Thymus (tissue), 11 donors: ENCODE measurements around the gene DBH. TPM values are rescaled to one million over a fixed set of nuclear protein-coding genes. Genes with fewer than 3 reads are reported as not detected.
A peak's percentile ranks its signal among the peaks of the same experiment; 100 is the strongest.

Experiments
- DNase-seq, 9 donors: peaks; one replicate each; pipeline ENCODE4 v3.0.0-alpha.2; 2013; ENCODE audit warnings: low spot score in 9 of 9, low read depth in 6 of 9, missing footprints in 1 of 9
- H3K27ac ChIP-seq, 2 donors: one replicate each; pipeline ENCODE4 v1.5.1; 2013; ENCODE audit warnings: control low read depth in 1 of 2, low read depth in 1 of 2, low read length in 1 of 2, mild to moderate bottlenecking in 1 of 2, moderate library complexity in 1 of 2
- H3K27me3 ChIP-seq, 2 donors: one replicate each; pipeline ENCODE4 v1.5.1; 2013; ENCODE audit warnings: low read length in 1 of 2; ENCODE audit not compliant: control insufficient read depth in 2 of 2, insufficient read depth in 1 of 2
- H3K36me3 ChIP-seq, 2 donors: one replicate each; pipeline ENCODE4 v1.5.1; 2013; ENCODE audit warnings: low read length in 1 of 2, mild to moderate bottlenecking in 1 of 2, moderate library complexity in 1 of 2; ENCODE audit not compliant: control insufficient read depth in 2 of 2, insufficient read depth in 2 of 2
- H3K4me1 ChIP-seq, 2 donors: one replicate each; pipeline ENCODE4 v1.5.1; 2013; ENCODE audit warnings: low read length in 2 of 2; ENCODE audit not compliant: control insufficient read depth in 2 of 2, insufficient read depth in 2 of 2
- H3K4me3 ChIP-seq, 2 donors: one replicate each; pipeline ENCODE4 v1.5.1; 2013; ENCODE audit warnings: low read length in 2 of 2, control low read depth in 1 of 2, mild to moderate bottlenecking in 1 of 2
- H3K9me3 ChIP-seq, 2 donors: one replicate each; pipeline ENCODE4 v1.5.1; 2013; ENCODE audit warnings: low read length in 1 of 2, mild to moderate bottlenecking in 1 of 2; ENCODE audit not compliant: control insufficient read depth in 2 of 2, insufficient read depth in 1 of 2
- WGBS: extraction: QIAGEN DNeasy Blood & Tissue Kit; methylation state at CpG from one replicate; pipeline ENCODE4 v1.1.7; 2013; 5-methylcytosine and 5-hydroxymethylcytosine counted together
- polyA plus RNA-seq: library from polyadenylated mRNA; stranded (reverse); fragments of 200-250 nt; gene quantifications from one replicate; pipeline ENCODE4 v1.2.3, GENCODE V29; 2013
- total RNA-seq: library from RNA; stranded (reverse); fragments of 120-200 nt; gene quantifications from one replicate; pipeline ENCODE4 v1.2.4, GENCODE V29; 2013
- donor health status: healthy.

DBH gene
- total and polyA plus RNA-seq, 2 donors: 0.25 to 0.28 TPM

DNA sequence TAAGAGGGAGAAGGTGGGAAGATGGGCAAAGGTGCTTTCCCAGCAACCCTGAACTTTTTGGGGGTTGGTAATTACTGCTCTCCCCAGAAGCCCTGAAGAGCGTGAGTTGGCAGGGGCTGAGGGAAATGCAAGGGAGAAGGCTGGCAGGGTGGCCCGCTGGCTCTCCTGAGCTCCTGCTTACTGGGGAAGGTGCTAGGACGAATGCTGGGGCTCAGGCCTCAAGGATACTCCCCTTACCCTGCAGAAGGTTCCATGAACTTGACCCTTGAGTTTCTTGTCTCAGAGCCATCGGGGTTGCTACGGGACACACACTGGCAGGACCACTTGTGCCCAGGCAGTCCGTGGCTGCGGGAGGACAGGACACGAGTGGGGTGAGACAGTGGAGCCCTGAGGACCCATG lies 28.2 kb upstream of the DBH start:
- H3K27me3 ChIP-seq: peaks cover 40 to 79% of the 10 kb centered on the region in 2 donors
- H3K4me3 ChIP-seq: no peak overlapping the region
- 88% methylated on average over 8 of the region's 8 CpGs for WGBS
- no peaks in the 10 kb centered on the region for H3K9me3 ChIP-seq
- no peak for DNase-seq
- H3K27ac ChIP-seq: no peak overlapping the region
- H3K4me1 ChIP-seq: peaks cover 10 to 40% of the 10 kb centered on the region in 2 donors
- no peaks in the 10 kb centered on the region for H3K36me3 ChIP-seq

DNA sequence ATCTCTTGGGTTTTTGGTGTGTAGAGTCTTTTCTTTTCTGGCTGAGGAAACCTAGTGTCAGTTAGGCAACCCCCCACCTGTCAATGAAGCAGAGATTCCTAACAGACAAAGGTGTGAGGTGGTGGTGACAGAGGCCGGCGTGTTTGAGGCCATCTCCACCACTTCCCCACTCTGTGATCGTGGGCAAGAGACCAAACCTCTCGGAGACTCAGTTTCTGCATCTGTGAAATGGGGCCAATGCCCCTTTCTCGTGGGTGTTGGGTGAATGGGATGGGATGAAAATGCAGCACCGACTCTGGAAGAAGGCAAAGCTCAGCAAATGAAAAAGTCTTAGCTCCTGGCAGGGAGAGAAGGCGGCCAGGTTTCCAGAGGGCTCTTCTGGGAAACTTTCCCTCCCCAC lies 27.8 kb upstream of the DBH start:
- Histone ChIP-seq H3K9me3 (no peaks in the 10 kb centered on the region), H3K36me3 (no peaks in the 10 kb centered on the region), H3K27ac (no peak overlapping the region), H3K27me3 (peaks cover 40 to 83% of the 10 kb centered on the region in 2 donors), H3K4me3 (no peak overlapping the region), H3K4me1 (peaks cover 7 to 35% of the 10 kb centered on the region in 2 donors)
- DNase-seq: no peak
- 85% methylated on average over 7 of the region's 7 CpGs for WGBS

DNA sequence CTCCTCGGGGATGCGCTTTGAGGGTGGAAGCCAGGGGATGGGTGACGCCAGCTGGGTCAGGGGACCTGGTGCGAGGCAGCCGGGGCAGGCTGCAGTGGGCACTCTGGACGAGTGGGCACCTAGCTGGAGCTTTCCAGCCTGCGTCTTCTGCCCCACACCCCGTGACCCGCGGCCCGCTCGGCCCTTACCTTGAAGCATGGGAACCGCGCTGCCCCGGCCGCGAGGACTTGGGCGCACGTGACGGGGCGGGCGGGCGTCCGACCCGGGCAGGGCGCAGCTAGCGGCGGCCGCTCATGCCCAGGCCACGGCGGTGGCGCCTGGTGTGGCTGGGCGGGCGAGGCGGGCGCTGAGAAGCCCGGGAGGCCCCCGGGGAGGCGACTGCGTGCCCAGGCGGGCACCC lies 27.3 kb upstream of the DBH start:
- no peaks in the 10 kb centered on the region for H3K36me3 ChIP-seq
- H3K9me3 ChIP-seq: no peaks in the 10 kb centered on the region
- peaks cover 6 to 31% of the 10 kb centered on the region in 2 donors for H3K4me1 ChIP-seq
- H3K4me3 ChIP-seq: peak overlapping the region in 1 of 2 donors; percentile 13
- no peak for DNase-seq
- 16% methylated on average over 41 of the region's 41 CpGs for WGBS
- H3K27me3 ChIP-seq: peaks cover 40 to 88% of the 10 kb centered on the region in 2 donors
- H3K27ac ChIP-seq: no peak overlapping the region

DNA sequence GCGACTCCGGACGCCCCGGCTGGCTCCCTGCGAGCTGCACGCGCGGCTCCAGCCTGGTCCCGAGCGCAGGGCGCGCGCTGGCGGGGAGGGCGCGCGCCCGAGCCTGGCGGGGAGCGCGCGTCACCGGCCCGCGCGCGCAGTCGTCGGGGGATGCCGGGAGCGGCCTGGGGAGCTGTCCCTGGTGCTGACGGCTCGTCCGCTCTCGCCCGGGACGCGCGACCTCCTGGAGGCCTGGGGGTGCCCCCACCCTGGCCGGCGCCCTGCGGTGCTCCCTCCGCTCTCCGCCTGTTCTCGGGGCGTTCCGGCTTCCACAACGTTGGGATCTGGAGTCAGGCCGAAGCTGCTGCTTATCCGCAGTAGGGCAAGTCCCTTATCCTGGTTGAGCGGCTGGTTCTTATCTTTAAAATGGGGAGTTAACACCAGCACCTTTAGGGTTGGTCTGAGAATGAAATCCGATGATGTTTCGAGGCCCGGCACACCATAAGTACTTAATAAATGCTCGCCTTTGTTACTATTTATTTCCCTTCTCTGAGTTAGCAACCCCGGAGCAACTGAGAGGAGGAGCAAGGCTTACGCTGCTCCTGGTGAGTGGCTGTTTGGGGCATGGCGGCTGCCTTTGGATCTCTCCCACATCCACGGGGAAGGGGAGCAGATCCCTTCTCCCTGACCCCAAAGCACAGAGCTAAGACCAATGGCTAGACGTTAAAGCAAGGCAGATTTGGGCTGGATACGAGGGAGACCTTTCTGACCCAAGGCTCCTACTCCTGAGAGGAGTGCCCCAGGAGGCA lies 26.7 kb upstream of the DBH start, which contains the start of gene FAM163B:
Gene FAM163B, minus strand, starts transcription at position 79 of the 788 bp plus-strand sequence. CDS start 29,166 bp downstream, outside the sequence.
- DNase-seq: peak in 7 of 9 donors; percentile 42 to 83 (median 67)
- peaks cover 40 to 94% of the 10 kb centered on the region in 2 donors for H3K27me3 ChIP-seq
- H3K4me3 ChIP-seq: peak within 1 kb of the TSS in 1 of 2 donors; percentile 13
- H3K27ac ChIP-seq: no peak within 1 kb of the TSS
- H3K36me3 ChIP-seq: no peaks in the 10 kb centered on the region
- 12% methylated on average over 61 of the region's 61 CpGs for WGBS
- no peaks in the 10 kb centered on the region for H3K9me3 ChIP-seq
- peaks cover 3 to 25% of the 10 kb centered on the region in 2 donors for H3K4me1 ChIP-seq

DNA sequence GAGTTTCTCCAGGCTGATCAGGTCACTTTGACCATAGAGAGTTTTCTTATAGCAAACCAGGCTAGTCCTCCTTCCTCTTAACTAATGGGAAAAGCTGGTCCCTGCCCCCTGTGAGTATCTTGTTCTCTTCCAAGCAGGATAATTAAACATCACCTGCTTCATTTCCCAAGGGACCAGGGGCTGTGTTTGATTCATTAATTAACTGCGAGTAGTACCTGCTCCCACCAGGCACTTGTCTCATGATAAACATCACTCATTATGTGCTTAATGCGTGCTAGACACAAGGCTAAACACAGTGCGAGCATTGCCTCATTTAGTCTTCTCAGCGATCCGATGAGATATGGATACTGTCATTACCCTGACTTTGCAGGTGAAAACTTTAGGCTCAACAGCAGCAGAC lies 25.3 kb upstream of the DBH start:
- WGBS: 94% methylated on average over 5 of the region's 5 CpGs
- Histone ChIP-seq H3K36me3 (no peaks in the 10 kb centered on the region), H3K4me3 (no peak overlapping the region), H3K27me3 (peaks cover 42 to 96% of the 10 kb centered on the region in 2 donors), H3K4me1 (peaks cover 0 to 14% of the 10 kb centered on the region in 2 donors), H3K9me3 (no peaks in the 10 kb centered on the region), H3K27ac (no peak overlapping the region)
- DNase-seq: no peak

DNA sequence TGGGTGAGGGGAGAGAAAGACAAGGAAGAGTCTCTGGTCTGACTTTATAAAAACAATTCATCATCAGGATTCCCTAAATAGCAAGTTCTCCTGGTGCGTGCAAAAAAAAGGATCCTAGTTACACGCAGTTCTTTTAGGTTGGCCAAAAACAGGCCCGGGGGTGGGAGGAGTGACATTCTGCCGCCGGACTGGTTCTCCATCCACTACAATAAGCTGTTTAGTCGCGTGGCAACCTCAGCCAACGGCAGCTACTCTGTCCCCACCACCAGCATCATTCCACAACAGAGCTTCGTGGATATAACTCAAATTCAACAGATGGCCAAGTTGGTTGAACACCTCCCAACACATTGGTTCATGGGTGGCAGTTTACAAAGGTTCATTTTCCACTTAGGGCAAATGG lies 24.1 kb upstream of the DBH start:
- Histone ChIP-seq H3K36me3 (no peaks in the 10 kb centered on the region), H3K27me3 (peaks cover 42 to 96% of the 10 kb centered on the region in 2 donors)
- WGBS: 89% methylated on average over 9 of the region's 9 CpGs

DNA sequence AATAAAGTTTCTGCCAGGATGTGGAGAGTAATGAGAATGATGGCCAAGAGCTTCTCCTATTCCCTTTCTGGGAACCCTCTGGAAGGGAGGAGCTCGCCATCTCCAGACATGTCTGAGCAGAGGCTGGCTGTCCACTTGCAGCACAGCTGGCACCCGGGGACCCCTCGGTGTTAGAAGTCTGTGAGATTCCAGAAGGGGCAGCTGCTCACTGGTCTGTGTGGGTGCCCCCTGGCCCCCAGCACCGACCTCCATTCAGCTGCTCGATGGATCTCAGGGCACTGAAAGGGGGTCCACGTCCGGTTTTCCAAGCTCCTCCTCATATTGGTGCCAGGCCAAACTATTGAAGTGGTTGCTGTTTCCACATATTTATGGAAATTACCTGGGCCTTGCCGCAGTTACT lies 23.3 kb upstream of the DBH start:
- 89% methylated on average over 8 of the region's 8 CpGs for WGBS
- Histone ChIP-seq H3K36me3 (no peaks in the 10 kb centered on the region), H3K27me3 (peaks cover 40 to 96% of the 10 kb centered on the region in 2 donors), H3K4me3 (no peak overlapping the region), H3K4me1 (peaks cover 0 to 6% of the 10 kb centered on the region in 2 donors), H3K9me3 (no peaks in the 10 kb centered on the region), H3K27ac (no peak overlapping the region)
- DNase-seq: no peak

More for the DNA sequence above, 24.1 kb upstream of the DBH start:
- H3K9me3 ChIP-seq: no peaks in the 10 kb centered on the region
- no peak overlapping the region for H3K4me3 ChIP-seq
- H3K27ac ChIP-seq: no peak overlapping the region
- H3K4me1 ChIP-seq: peaks cover 0 to 14% of the 10 kb centered on the region in 2 donors
- no peak for DNase-seq

DNA sequence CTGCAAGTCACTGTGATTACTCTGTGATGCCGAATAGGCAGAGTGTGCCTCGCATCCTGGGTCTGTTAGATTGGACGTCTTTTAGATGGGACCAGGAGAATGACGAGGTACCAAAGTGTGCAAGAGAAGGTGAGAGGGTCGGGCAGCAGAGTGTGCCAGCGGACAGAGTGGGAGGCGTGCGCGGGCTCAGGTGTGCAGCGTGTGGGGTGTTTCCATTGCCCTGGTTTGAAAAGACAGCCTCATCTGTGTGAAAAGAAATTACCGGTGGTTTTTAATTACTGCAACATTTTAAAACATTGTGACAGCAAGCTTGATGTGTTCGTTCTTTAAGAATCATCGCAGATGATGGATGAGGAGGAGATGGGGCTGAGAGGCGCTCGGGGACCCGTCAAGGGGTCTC lies 22.7 kb upstream of the DBH start:
- Histone ChIP-seq H3K27me3 (peaks cover 33 to 93% of the 10 kb centered on the region in 2 donors), H3K27ac (no peak overlapping the region), H3K9me3 (no peaks in the 10 kb centered on the region), H3K36me3 (no peaks in the 10 kb centered on the region), H3K4me3 (no peak overlapping the region), H3K4me1 (peaks cover 0 to 2% of the 10 kb centered on the region in 2 donors)
- 93% methylated on average over 16 of the region's 16 CpGs for WGBS
- DNase-seq: no peak

DNA sequence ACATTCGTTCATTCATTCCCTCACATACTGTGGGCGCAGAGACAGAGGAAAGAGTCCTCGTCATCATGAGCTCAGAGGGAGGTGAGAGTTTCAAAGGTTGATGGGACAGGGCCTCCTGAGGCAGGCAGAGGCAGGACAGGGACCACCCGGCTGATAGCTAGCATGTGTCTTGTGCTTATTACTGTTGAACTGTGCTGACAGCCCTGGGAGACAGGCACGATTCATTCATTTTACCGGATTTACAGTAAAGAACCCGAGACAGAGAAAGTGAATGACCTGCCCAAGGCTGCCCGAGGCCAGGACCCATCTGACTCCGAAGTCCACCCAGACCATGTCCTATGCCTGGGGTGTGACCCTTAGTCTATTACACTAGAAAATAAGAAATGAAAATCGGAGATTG lies 22.1 kb upstream of the DBH start:
- H3K27ac ChIP-seq: no peak overlapping the region
- no peak overlapping the region for H3K4me3 ChIP-seq
- no peaks in the 10 kb centered on the region for H3K9me3 ChIP-seq
- no peak for DNase-seq
- no peaks in the 10 kb centered on the region for H3K36me3 ChIP-seq
- peaks cover 27 to 88% of the 10 kb centered on the region in 2 donors for H3K27me3 ChIP-seq
- WGBS: 87% methylated on average over 10 of the region's 10 CpGs
- H3K4me1 ChIP-seq: peaks cover 0 to 6% of the 10 kb centered on the region in 2 donors
